Measurements from ENCODE around the gene SLC7A10. TPM values are rescaled to one million over a fixed set of nuclear protein-coding genes. Genes with fewer than 3 reads are reported as not detected.
A peak's percentile ranks its signal among the peaks of the same experiment; 100 is the strongest.

Gene SLC7A10
- total RNA-seq, 6 experiments from 2014 or later, result not detected

GRCh38 chr19:33195645-33196347, 29.9 kb downstream of the SLC7A10 start:
- Mint-ChIP-seq H3K27ac (no peak overlapping the region), H3K36me3 (ENCODE audit: low read depth) (no peaks in the 10 kb centered on the region), H3K4me3 (no peak overlapping the region), H3K27me3 (ENCODE audit: insufficient read depth) (peaks cover 14% of the 10 kb centered on the region), H3K4me1 (ENCODE audit: low read depth) (no peaks in the 10 kb centered on the region), H3K9me3 (no peaks in the 10 kb centered on the region)
- no peak for DNase-seq
- TF ChIP-seq CTCF (IDR thresholded peaks at IDR 0.05), result no peak

GRCh38 chr19:33194886-33195644, 30.6 kb downstream of the SLC7A10 start:
- no peaks in the 10 kb centered on the region for H3K9me3 Mint-ChIP-seq
- peak; percentile 7 for DNase-seq
- H3K4me1 Mint-ChIP-seq (ENCODE audit: low read depth), result no peaks in the 10 kb centered on the region
- H3K27ac Mint-ChIP-seq, result no peak overlapping the region; the same call in 1 of the 2 replicates
- peak overlapping the region; percentile 72 for H3K4me3 Mint-ChIP-seq
- peaks cover 16% of the 10 kb centered on the region for H3K27me3 Mint-ChIP-seq (ENCODE audit: insufficient read depth)
- no peak for TF ChIP-seq CTCF (IDR thresholded peaks at IDR 0.05)
- H3K36me3 Mint-ChIP-seq (ENCODE audit: low read depth), result no peaks in the 10 kb centered on the region

- Mint-ChIP-seq H3K27ac (no peak overlapping the region), H3K9me3 (no peaks in the 10 kb centered on the region), H3K4me1 (ENCODE audit: low read depth) (no peaks in the 10 kb centered on the region), H3K36me3 (ENCODE audit: low read depth) (no peaks in the 10 kb centered on the region), H3K4me3 (no peak overlapping the region), H3K27me3 (ENCODE audit: insufficient read depth) (peaks cover 19% of the 10 kb centered on the region)
- no peak for DNase-seq
- TF ChIP-seq CTCF (IDR thresholded peaks at IDR 0.05), result no peak
These were observed 31.1 kb downstream of the SLC7A10 start for GRCh38 chr19:33194532-33194885.

GRCh38 chr19:33193865-33194362, 31.7 kb downstream of the SLC7A10 start, which contains the start of gene LRP3:
Gene LRP3 (plus strand): TSS chr19:33194330. CDS start chr19:33194786, 456 bp downstream.
- no peaks in the 10 kb centered on the region for H3K36me3 Mint-ChIP-seq (ENCODE audit: low read depth)
- no peaks in the 10 kb centered on the region for H3K9me3 Mint-ChIP-seq
- peaks cover 18% of the 10 kb centered on the region for H3K27me3 Mint-ChIP-seq (ENCODE audit: insufficient read depth)
- H3K4me3 Mint-ChIP-seq, result peak within 1 kb of the TSS; percentile 72
- no peak within 1 kb of the TSS; the same call in 1 of the 2 replicates for H3K27ac Mint-ChIP-seq
- H3K4me1 Mint-ChIP-seq (ENCODE audit: low read depth), result no peaks in the 10 kb centered on the region
- no peak for DNase-seq
- TF ChIP-seq CTCF (IDR thresholded peaks at IDR 0.05), result no peak

GRCh38 chr19:33193269-33193864, 32.3 kb downstream of the SLC7A10 start:
- peak overlapping the region; percentile 24; the same call in 1 of the 2 replicates for H3K4me3 Mint-ChIP-seq

More at GRCh38 chr19:33193269-33193864, 32.3 kb downstream of the SLC7A10 start:
- Mint-ChIP-seq H3K27me3 (ENCODE audit: insufficient read depth) (peaks cover 17% of the 10 kb centered on the region), H3K9me3 (no peaks in the 10 kb centered on the region), H3K36me3 (ENCODE audit: low read depth) (no peaks in the 10 kb centered on the region), H3K27ac (no peak overlapping the region), H3K4me1 (ENCODE audit: low read depth) (no peaks in the 10 kb centered on the region)
- DNase-seq, result no peak
- no peak for TF ChIP-seq CTCF (IDR thresholded peaks at IDR 0.05)
